Astrocyte (in vitro differentiated cells and primary cell): ENCODE data around the gene RPS21. TPM values are rescaled to one million over a fixed set of nuclear protein-coding genes. Genes with fewer than 3 reads are reported as not detected.

ENCODE experiments used
- DNase-seq: peaks from one replicate; pipeline ENCODE4 v3.0.0-alpha.2; 2010; ENCODE audit warnings: low read depth
- FAIRE-seq: peaks from 2 replicates; lab custom pipeline; 2011; peaks lifted over from hg19 to GRCh38; lab: Jason Lieb, UNC
- H2AFZ ChIP-seq: 2 replicates; pipeline ENCODE4 v1.6.0; 2012; ENCODE audit warnings: low read depth, low read length, inconsistent platforms
- H3K27ac ChIP-seq: 2 replicates; pipeline ENCODE4 v1.5.1; 2011; ENCODE audit warnings: low read depth, low read length, inconsistent platforms
- H3K27me3 ChIP-seq: 2 replicates; pipeline ENCODE4 v1.6.0; 2011; ENCODE audit warnings: low read length, inconsistent platforms; ENCODE audit not compliant: insufficient read depth
- H3K36me3 ChIP-seq: 2 replicates; pipeline ENCODE4 v1.5.1; 2011; ENCODE audit warnings: low read length, inconsistent platforms; ENCODE audit not compliant: insufficient read depth
- H3K4me1 ChIP-seq: 2 replicates; pipeline ENCODE4 v1.5.1; 2011; ENCODE audit warnings: low read length, inconsistent platforms; ENCODE audit not compliant: insufficient read depth
- H3K4me2 ChIP-seq: 2 replicates; pipeline ENCODE4 v1.6.0; 2012; ENCODE audit warnings: low read length, inconsistent platforms
- H3K4me3 ChIP-seq: 2 replicates; pipeline ENCODE4 v1.5.1; 2011; ENCODE audit warnings: low read depth, mild to moderate bottlenecking, low read length, inconsistent platforms; ENCODE audit not compliant: insufficient read depth
- H3K79me2 ChIP-seq: 2 replicates; pipeline ENCODE4 v1.6.0; 2012; ENCODE audit warnings: mild to moderate bottlenecking, low read length, inconsistent platforms; ENCODE audit not compliant: insufficient read depth
- H3K9ac ChIP-seq: 2 replicates; pipeline ENCODE4 v1.6.0; 2012; ENCODE audit warnings: mild to moderate bottlenecking, low read length, inconsistent platforms
- H3K9me3 ChIP-seq: 2 replicates; pipeline ENCODE4 v1.5.1; 2012; ENCODE audit warnings: low read depth, mild to moderate bottlenecking, low read length, inconsistent platforms; ENCODE audit not compliant: insufficient read depth
- H4K20me1 ChIP-seq: 2 replicates; pipeline ENCODE4 v1.6.0; 2012; ENCODE audit warnings: low read length, inconsistent platforms; ENCODE audit not compliant: insufficient read depth
- H3K27ac Mint-ChIP-seq: one replicate; pipeline ENCODE4 v1.8.0; 2021; ENCODE audit warnings: mild to moderate bottlenecking, mixed read lengths; ENCODE audit not compliant: unreplicated experiment
- H3K27me3 Mint-ChIP-seq: one replicate; pipeline ENCODE4 v1.8.0; 2021; ENCODE audit warnings: low read depth, mixed read lengths; ENCODE audit not compliant: unreplicated experiment
- H3K36me3 Mint-ChIP-seq: one replicate; pipeline ENCODE4 v1.8.0; 2021; ENCODE audit warnings: low read depth, mixed read lengths; ENCODE audit not compliant: unreplicated experiment
- H3K4me1 Mint-ChIP-seq: one replicate; pipeline ENCODE4 v1.8.0; 2021; ENCODE audit warnings: low read depth, mixed read lengths; ENCODE audit not compliant: unreplicated experiment
- H3K4me3 Mint-ChIP-seq: one replicate; pipeline ENCODE4 v1.8.0; 2021; ENCODE audit warnings: mild to moderate bottlenecking, moderate library complexity, mixed read lengths; ENCODE audit not compliant: unreplicated experiment
- H3K9me3 Mint-ChIP-seq: one replicate; pipeline ENCODE4 v1.8.0; 2021; ENCODE audit warnings: mild to moderate bottlenecking, mixed read lengths; ENCODE audit not compliant: unreplicated experiment
- CTCF ChIP-seq: IDR thresholded peaks from 2 replicates; pipeline ENCODE4 v1.5.1; 2011; ENCODE audit warnings: low read depth, mild to moderate bottlenecking, inconsistent platforms, low read length, moderate library complexity; ENCODE audit not compliant: insufficient read depth
- EZH2 ChIP-seq: IDR thresholded peaks from 2 replicates; pipeline ENCODE4 v1.6.1; 2012; ENCODE audit warnings: mild to moderate bottlenecking, low read length, inconsistent platforms; ENCODE audit not compliant: insufficient read depth
- total RNA-seq: library from RNA; stranded (reverse); gene quantifications from 2 replicates; pipeline ENCODE4 v1.2.1, GENCODE V29; 2021

Gene RPS21
- total RNA-seq, 1 donor from 2014 or later: 1,251 TPM

GRCh38 chr20:62402456-62403150 lies 15.7 kb downstream of the RPS21 start:
- H3K9me3 Mint-ChIP-seq: no peaks in the 10 kb centered on the region
- H3K36me3 Mint-ChIP-seq: peaks cover 5% of the 10 kb centered on the region
- H3K9ac ChIP-seq: no peak overlapping the region
- H3K27me3 Mint-ChIP-seq: peaks cover 3% of the 10 kb centered on the region
- DNase-seq (no peak), FAIRE-seq (no peak)
- H2AFZ ChIP-seq: no peak overlapping the region
- peaks cover 4% of the 10 kb centered on the region for H3K79me2 ChIP-seq
- H3K4me1 ChIP-seq: peaks cover 8% of the 10 kb centered on the region
- H3K36me3 ChIP-seq: no peaks in the 10 kb centered on the region
- H3K4me1 Mint-ChIP-seq: peaks cover 3% of the 10 kb centered on the region
- no peaks in the 10 kb centered on the region for H3K27me3 ChIP-seq
- no peak overlapping the region for H3K4me3 Mint-ChIP-seq
- H3K27ac Mint-ChIP-seq: no peak overlapping the region
- no peak for TF ChIP-seq EZH2
- TF ChIP-seq CTCF: no peak
- no peak overlapping the region for H3K4me3 ChIP-seq
- H3K27ac ChIP-seq: no peak overlapping the region
- H3K9me3 ChIP-seq: no peaks in the 10 kb centered on the region
- no peak overlapping the region for H3K4me2 ChIP-seq
- peaks cover 29% of the 10 kb centered on the region for H4K20me1 ChIP-seq

- Histone ChIP-seq H2AFZ (no peak overlapping the region), H4K20me1 (peaks cover 29% of the 10 kb centered on the region), H3K4me3 (no peak overlapping the region), H3K27ac (no peak overlapping the region), H3K27me3 (no peaks in the 10 kb centered on the region), H3K9me3 (no peaks in the 10 kb centered on the region), H3K9ac (no peak overlapping the region), H3K4me2 (no peak overlapping the region), H3K4me1 (peaks cover 8% of the 10 kb centered on the region), H3K79me2 (peaks cover 4% of the 10 kb centered on the region), H3K36me3 (no peaks in the 10 kb centered on the region)
- no peak for TF ChIP-seq EZH2
- TF ChIP-seq CTCF: no peak
- Mint-ChIP-seq H3K4me3 (no peak overlapping the region), H3K27me3 (peaks cover 3% of the 10 kb centered on the region), H3K27ac (no peak overlapping the region), H3K9me3 (no peaks in the 10 kb centered on the region), H3K36me3 (peaks cover 5% of the 10 kb centered on the region), H3K4me1 (peaks cover 3% of the 10 kb centered on the region)
- DNase-seq (no peak), FAIRE-seq (no peak)
Measured at GRCh38 chr20:62403331-62403730, 16.4 kb downstream of the RPS21 start.

- Mint-ChIP-seq H3K9me3 (no peaks in the 10 kb centered on the region), H3K36me3 (peaks cover 5% of the 10 kb centered on the region), H3K4me1 (peaks cover 3% of the 10 kb centered on the region), H3K27ac (peak overlapping the region; percentile 47), H3K4me3 (peak overlapping the region; percentile 27), H3K27me3 (peaks cover 3% of the 10 kb centered on the region)
- Histone ChIP-seq H3K4me2 (no peak overlapping the region), H3K4me3 (no peak overlapping the region), H3K4me1 (peaks cover 8% of the 10 kb centered on the region), H3K79me2 (peaks cover 4% of the 10 kb centered on the region), H3K27ac (no peak overlapping the region), H2AFZ (no peak overlapping the region), H3K9me3 (no peaks in the 10 kb centered on the region), H3K36me3 (no peaks in the 10 kb centered on the region), H4K20me1 (peaks cover 29% of the 10 kb centered on the region), H3K27me3 (no peaks in the 10 kb centered on the region), H3K9ac (no peak overlapping the region)
- DNase-seq: no peak
- TF ChIP-seq EZH2: no peak
- FAIRE-seq: no peak
Measured at GRCh38 chr20:62404112-62404665, 17.3 kb downstream of the RPS21 start.
